PC-3 (cell line): ENCODE results near the gene RPLP2.

Experiments used
- EZH2 ChIP-seq: fragments of 300-600 bp; sonication (generic); IDR thresholded peaks from one replicate; pipeline ENCODE4 v1.6.1; 2017; ENCODE audit warnings: antibody characterized with exemption, mild to moderate bottlenecking, low read length; ENCODE audit not compliant: unreplicated experiment
- TF ChIP-seq, protein P1 (sequence below): fragments of 300-600 bp; sonication (generic); conservative IDR thresholded peaks from 2 replicates; pipeline ENCODE4 v1.5.1; 2017; ENCODE audit warnings: antibody characterized with exemption, low read depth, mild to moderate bottlenecking, low read length

GRCh38 chr11:833114-833791, 23.5 kb downstream of the RPLP2 start:
- TF ChIP-seq, protein P1, sequence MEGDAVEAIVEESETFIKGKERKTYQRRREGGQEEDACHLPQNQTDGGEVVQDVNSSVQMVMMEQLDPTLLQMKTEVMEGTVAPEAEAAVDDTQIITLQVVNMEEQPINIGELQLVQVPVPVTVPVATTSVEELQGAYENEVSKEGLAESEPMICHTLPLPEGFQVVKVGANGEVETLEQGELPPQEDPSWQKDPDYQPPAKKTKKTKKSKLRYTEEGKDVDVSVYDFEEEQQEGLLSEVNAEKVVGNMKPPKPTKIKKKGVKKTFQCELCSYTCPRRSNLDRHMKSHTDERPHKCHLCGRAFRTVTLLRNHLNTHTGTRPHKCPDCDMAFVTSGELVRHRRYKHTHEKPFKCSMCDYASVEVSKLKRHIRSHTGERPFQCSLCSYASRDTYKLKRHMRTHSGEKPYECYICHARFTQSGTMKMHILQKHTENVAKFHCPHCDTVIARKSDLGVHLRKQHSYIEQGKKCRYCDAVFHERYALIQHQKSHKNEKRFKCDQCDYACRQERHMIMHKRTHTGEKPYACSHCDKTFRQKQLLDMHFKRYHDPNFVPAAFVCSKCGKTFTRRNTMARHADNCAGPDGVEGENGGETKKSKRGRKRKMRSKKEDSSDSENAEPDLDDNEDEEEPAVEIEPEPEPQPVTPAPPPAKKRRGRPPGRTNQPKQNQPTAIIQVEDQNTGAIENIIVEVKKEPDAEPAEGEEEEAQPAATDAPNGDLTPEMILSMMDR = no peak
- TF ChIP-seq EZH2 = no peak
